Fibroblast of skin of right quadriceps (primary cell): ENCODE results near the gene NECTIN1.

Source experiments
- DNase-seq: peaks from one replicate; pipeline ENCODE4 v3.0.0-alpha.2; 2013

NECTIN1 gene

DNA sequence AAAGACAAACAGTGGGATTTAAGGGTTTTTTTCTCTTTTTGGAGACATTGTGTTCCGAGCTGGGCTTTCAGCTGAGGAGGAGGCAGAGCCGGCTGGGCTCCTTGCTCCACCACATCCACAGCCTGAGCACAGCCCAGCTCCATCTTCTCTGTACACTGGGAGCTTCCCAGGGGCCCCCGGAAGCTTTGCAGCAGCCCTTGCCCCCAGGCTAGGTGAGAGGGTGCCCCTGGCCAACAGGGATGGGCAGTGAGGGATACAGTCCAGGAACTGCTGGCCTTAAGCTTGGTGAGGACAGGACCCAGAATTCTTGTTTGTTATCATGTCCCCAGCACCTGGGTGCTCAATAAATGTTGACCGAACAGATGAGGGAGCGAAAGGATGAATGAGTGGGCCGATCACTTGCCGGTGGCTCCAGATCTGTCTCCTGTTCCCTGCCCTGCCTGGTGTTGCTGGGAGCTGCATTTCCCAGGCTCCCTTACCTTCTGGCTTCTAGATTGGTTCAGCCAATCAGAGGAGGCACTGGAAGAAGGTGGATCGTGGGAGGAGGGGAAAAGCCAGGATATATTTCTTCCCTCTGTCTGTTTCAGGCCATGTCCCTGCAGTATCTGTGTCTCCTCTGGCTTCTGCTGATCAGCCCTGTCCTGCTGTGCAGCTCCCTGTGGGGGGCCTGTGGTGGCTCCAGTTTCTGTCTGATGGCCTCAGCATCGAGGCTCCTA lies 26.5 kb upstream of the NECTIN1 start:
- no peak for DNase-seq

DNA sequence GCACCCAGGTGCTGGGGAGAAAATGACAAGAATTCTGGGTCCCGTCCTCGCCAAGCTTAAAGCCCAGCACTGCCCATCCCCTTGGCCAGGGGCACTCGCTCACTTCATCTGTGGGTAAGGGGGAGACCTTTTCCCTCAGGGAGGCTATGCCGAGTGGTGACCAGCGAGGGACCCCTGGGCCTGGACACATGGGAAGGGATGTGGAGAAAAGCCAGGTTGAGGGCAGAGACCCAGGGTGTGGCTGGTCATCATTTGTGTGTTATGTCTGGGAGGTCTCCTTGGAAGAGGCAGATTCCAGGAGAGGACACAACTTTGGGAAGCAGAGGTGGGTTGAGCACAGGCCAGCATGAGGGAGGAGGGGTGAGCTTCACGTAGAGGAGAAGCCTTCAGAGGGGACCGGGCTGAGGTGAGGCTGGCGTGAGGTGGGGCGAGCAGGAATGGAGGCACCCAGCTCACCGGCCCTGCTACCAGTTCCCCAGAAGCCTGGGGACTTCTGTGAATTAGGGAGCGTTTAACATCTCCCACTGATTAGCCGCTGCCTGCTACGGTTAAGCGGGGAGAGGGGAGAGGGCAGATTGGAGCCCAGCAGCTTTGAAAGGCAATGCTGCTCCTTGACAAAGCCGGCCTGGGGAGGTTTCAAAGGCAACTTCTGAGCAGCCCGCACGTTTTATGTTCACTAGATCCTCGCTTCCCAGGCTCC lies 25.8 kb upstream of the NECTIN1 start:
- no peak for DNase-seq

DNA sequence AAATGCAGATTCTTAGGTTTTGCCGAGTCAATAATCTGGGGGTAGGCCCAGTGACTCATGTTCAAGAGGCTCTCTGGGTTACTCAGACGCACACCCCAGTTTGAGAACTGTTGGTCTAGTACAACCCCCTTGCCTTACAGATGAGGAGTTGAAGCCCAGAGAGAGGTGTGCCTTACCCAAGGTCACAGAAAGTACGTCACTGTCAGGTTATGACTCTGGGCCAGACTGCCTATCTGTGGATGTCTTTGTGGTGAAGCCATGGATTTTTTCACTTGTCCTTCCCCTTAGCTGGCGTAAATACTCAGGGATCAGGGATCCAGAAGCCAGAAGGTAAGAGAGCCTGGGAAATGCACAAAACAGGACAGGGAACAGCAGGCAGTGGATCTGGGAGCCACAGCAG lies 25.2 kb upstream of the NECTIN1 start:
- DNase-seq = no peak

DNA sequence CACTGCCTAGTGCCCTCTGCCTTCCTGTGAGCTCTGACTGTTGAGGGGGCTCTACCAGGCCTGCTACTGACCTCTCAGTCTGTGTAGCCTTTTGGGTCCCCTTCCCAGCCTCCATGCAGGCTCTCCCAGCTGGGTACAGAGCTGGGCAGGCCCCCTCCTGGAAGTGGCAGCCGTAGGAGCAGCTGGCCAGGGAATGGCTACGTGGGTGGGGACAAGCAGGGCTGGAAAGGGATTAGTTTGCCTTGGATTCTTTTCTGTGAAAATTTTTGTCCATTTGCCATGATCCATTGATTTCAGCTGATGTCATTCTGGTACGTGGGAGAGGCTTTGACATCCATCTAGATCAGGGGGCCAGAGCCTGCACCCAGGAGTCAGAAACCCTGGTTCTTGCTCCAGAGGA lies 23.9 kb upstream of the NECTIN1 start:
- no peak for DNase-seq

DNA sequence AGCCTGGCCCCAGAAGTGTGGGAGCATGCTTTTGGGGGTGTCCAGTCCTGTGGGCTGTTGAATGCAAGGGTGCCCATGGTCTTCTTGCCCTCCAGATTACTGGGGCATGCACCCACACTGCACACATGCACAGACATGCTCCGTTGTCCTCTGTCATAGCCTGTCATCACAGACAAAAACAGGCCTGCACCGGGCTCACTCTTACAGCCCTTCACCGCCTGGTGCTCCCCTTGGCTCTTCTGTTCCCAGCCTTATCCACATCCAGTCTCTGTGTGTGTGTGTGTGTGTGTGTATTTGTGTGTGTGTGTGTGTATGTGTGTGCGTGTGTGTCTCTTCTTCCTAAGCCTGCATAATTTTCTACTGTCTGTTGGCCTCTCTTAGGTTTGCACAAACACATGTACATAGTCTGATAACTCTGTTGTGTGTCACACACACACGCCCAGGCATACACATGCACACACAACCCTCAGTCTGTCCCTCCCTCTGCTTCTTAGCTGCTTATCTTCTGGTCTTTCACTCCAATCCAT lies 23.4 kb upstream of the NECTIN1 start:
- no peak for DNase-seq

DNA sequence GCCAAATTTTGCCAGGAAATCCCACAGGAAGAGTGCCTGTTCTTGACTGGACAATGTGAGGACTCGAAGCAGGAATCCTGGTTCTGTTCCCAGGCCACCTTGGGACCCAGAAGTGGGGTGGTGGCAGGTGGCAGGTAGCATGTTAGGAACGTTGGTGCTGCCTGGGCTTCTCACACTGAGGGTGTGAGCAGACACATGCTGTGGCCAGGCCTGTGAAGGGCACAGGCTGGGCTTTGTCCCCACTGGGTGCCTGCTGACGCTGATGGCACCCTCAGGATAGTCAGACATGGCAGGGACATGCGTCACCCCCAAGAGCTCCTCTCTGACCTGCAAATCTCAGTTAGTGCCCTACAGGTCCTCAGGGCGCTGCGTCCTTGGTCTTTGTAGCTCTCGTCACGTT lies 21.1 kb upstream of the NECTIN1 start:
- no peak for DNase-seq

DNA sequence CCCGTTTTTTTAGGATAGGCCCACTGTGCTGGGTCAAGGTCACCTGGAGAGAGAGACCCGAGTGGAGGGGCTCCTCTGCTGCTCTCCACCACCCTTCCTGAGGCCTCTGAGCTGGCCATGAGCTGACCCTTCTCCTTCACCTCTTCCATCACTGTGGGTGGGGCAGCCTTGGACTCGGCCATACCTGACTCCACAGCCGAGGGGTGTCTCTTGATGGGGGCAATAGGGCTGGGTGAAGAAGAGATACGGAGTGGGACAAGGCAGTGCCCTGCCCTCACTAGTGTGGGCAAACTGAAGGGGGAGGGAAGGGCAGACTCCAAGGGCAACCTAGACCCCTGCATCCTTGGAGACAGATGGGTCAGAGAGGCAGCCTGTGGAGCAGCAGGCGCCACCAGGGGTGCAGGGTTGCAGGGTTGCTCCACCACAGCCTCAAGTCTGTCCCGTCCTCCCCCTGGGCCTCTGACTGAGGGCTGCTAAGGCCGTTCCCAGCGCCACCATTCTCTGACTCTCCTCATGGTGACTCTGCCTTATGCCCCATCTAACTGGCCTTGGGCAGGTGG lies 20.1 kb upstream of the NECTIN1 start:
- DNase-seq = no peak

DNA sequence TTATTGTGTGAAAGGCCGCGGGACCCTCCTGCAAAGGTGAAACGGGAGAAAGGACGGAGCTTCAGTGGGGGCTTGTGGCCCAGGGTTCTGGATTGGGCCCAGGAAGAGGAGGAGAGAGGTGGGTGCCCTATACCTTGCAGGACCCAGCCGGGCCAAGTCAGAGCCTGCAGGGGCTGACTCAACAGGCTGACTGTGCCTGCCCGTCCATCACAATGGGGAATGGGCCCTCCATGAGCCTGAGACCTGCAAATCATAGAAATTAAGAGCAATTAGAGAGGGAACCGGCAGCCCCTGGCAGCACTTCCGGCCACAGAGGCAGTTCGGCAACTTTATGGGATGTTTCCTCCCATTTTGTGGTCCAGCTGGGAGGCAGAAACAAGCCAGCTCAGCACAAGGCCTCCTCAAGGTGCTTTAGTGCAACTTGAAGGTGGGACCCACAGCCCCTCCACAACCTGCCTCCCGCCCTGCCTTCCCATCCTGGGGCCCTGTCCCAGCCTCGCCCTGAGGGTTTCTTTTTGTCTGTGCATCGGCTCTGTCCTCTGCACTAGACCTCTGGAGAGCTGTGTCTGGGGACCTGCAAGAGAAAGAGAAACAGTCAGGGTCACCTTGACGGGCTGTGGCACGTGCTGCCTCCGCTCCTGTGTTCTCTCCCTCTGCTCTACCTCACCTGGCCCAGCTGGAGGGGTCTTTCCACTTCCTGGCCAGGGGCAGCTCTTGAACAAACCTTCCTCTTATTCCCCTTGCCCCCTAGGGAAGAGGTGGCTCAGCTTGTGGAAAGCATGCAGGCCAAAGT lies 19.1 kb upstream of the NECTIN1 start:
- no peak for DNase-seq

DNA sequence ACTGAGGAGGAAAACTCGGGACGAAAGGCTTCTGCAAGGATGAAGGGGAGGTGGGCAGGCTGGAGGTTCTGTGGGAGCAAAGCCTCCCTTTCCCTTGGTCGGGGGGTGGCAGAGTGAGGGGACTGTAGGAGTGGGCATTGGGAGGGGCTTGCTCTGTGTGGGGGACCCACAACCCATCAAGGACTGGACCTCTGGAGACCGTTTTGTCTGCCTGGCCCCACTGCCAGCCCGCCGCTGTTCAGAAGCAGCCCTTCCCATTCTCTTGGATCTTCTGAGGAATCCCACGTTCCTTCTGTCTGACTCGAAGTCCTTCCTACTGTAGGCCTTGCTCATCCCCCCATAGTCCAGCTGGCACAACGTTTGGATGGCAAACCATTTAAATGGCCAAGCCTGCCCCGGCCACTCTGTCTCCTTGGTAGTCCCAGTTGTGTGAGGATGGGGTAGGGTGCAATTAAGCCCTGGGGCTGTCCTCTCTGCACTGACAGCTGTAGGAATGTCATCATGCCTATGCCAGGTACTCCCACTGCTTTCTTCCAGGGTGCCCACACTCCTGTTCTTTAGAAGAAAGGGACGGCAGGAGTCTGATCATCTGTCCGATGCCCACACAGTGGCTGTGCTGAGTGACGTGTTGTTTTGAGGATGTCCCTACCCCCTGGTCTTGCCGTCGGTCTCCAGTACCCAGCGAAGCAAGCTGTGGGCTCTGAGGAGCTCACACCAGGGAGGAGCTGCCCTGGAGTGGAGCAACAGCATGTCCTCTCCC lies 17.0 kb upstream of the NECTIN1 start:
- DNase-seq = no peak

DNA sequence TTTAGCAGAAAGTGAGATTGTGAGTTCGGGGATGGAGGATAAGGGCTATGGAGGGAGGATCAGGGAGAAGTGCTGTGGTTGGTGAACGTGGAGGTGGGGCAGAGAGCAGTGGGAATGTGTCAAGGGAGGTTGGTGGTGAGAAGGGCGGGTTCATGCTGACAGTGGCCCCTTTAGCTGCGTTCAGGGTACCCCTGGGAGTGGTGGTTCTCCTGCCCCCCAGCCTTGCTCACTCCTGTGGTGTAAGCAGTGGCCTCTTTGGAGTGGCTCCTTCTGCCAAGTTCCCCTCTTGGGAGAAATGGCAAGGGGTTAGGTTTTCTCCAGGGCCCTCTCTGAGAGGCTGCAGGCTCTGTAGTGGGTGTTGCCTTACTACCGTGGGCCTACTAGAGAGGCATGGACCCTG lies 16.1 kb upstream of the NECTIN1 start:
- DNase-seq = no peak

DNA sequence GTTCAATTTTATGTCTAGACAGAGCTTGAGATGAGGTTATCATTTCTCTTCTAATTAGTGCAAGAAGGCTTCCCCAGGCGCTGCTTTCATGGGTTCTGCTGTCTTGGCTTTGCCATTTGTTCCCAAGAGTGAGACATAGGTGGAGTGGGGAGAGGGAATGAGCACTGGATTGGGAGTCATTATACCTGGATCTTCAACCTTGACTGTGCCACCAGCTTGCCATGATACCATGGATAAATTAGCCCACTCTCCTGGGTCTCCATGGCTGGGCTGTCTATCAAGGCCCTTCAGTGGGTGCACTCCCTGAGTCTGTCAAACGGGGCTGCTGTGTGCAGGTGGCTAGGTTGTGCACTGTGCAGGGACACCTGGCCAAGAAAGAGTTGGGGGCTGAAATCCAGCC lies 15.6 kb upstream of the NECTIN1 start:
- no peak for DNase-seq

DNA sequence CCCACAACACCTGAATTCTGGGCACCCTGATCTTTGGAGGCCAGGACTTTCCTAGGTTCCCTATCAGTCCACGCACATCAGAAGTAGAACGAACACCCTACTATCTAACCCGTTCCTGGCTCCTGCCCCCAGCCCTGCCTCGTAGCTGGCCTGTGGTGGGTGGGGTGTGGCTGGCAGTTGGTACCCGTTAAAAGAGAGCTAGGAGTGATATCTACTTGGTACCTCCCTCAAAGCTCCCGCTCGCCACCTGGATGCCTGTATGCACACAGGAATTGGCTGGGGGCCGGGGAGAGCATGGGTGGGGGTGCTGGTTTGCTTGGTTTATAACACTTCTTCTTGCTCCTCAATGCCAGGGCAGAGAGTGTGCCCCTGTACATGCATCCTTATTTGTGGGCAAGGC lies 14.0 kb upstream of the NECTIN1 start:
- DNase-seq = no peak

DNA sequence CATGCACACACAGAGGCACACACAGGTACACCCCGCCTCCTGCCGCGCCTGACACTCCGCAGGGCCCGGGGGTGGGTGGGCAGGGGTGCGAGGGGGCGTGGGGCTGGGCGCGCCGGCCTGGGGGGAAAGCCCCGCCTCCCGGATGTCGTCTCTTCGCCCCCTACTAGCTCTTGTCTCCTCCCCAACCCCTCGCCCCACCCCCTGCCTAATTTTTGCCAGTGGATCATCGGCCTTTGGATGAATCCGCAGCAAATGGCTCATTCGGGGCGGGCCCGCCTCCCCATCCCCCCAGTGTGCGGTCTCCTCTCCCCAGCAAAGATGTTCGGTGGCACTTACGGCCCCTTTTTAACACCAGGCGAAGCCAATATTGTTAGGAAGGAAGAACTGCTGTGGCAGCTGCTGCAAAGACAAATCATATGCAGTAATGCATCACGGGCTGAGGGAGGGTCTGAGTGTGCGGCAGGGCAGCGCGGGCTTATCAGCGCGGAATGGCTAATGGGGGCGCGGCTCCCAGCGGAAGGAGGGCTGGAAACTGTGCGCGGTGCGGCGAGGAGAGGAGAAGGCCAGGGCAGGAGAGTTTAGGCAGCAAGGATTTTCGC lies 13.4 kb upstream of the NECTIN1 start:
- DNase-seq = peak; percentile 48

DNA sequence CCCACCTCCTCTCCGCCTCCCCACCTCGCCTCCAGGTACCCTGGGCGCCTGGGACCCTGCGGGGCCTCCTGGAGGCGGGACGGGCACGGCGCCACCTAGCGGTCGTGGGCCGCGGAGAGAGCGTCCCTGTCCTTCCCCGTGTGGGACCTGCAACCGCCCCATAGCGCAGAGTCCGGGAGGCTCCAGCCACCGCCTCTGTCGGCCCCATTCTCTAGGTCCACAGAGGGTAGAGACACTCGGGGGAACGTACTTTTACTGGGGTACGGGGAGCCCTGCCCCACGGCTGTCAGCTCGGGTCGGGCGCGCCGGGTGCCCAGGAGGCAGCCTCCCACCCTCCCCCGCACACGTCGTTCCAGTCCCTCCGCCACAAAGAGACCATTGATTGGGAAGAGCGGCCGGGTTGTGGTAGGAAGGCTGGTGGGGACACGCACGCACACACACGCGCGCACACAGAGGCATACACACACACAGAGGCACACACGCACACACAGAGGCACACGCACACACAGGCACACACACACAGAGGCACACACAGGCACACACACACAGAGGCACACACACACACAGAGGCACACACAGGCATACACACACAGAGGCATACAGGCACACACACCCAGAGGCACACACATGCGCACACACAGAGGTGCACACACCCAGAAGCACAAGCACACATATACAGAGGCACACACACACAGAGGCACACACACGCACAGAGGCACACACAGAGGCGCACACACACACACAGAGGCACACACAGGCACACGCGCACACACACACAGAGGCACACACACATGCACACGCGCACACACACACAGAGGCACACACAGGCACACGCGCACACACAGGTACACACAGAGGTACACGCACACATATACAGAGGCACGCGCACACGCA lies 12.6 kb upstream of the NECTIN1 start:
- no peak for DNase-seq

DNA sequence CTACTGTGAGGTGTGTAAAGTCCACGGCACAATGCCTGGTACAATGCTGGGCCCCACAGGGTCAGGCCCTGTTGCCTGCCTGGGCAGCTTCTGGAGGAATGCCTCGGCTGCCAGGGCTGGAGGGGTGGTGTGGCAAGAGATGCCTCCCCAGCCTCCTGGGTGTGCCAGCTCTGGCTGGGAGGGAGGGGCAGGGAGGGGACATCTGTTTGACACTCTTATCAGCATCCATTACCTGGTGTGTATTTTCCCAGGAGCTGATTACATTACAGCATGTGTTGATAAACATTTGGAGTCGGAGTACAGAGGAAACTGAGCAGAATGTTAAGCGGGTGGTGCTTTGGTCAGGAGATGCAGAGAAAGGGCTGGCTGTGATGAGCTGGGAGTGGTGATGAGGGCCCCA lies 11.0 kb upstream of the NECTIN1 start:
- no peak for DNase-seq

DNA sequence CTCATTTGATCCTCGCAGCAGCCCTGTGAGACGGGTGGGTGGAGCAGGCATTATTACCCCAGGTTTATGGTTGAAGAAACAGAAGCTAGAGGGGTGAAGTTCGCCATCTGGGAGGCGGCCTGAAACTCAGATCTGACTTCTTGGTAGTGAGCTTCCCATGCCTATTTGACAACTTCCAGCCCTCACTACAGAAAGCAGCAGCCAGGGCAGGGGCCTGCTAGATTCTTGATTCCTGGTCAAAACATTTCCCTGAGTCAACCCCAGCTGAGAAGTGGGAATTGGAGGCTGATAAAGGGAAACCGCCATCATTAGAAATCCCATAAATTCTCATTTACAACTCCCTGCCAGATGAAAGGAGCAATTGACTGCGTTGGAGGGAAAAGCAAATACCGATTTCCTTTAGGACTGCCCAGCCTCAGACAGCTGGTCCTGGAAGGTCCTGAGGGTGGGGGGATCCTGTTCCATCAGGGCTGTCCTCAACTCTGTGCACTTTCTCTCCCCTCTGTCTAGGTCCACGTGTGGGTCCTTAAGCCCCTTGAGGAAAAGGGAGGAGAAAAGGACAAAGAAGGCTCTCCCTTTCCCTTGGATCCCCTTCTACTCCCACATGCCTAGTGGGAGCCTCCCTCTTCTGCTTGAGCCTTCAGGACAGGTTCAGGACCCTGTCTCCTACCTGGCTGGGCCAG lies 10.2 kb upstream of the NECTIN1 start:
- DNase-seq = peak; percentile 23

DNA sequence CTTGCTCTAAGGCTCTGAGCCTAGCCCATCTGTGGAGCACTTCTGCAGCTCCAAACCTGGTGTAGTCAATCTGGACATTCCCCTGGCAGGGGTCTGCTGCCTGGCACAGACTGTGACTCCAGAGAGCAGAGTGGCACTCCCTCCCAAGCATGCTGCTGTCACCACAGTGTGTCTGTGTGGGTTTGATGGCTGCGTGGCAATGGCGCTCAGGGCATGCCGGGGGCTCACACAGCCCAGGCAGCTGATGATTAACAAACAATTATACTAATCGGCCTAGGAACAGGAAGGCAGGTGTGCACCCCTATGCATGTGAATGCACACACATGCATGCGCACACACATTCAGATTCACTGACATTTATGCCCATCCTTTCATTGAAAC lies 9.0 kb upstream of the NECTIN1 start:
- DNase-seq = no peak

DNA sequence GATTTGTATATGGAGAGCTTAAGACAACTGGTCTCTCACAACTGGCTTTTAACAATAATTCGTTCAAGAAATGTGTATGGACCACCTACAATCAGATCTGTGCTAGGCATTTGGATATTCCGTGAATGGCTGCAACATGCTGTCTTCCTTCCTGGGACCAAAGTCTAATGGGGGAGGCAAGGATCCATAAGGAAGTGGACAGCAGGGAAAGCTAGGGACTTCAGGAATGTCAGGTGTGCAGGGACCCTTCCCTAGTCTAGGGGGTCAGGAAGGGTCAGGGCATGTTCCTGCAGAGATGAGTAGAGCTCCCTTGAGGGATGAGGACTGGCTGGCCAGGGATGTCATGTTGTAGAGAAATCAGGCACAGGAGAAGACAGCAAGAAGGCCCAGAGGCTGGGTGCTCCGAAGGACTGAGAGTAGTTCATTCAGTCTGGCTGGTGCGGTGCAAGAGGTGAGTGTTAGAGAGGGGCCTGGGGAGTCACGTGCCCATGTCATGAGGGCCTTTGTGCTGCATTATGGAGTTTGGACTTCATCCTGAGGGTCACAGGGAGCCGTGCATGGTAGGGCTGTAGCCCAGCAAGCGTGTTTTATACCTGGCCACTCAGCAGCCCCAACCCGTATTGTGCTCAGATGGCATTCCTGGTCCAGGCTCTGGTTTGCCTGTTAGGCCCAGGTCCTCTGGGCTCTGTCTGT lies 8.5 kb upstream of the NECTIN1 start:
- no peak for DNase-seq

DNA sequence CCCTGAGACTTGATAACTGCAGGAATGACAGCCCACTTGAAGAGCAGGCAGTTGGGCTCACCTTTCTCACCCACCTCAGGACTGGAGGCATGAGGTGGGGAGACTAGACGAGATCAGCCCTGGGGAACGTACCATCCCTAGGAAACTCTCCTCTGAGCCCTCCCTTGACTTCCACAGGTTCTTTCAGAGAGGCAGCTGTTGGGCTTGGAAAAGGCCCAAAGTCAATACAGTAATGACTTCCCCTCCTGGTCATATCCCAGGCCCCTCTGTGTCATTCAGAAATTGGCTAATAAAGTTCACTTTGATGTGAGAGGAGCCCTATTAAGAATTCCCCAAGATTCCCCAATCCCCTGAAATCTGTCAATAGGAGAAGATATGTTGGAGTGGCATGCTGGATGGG lies 5.8 kb upstream of the NECTIN1 start:
- no peak for DNase-seq

DNA sequence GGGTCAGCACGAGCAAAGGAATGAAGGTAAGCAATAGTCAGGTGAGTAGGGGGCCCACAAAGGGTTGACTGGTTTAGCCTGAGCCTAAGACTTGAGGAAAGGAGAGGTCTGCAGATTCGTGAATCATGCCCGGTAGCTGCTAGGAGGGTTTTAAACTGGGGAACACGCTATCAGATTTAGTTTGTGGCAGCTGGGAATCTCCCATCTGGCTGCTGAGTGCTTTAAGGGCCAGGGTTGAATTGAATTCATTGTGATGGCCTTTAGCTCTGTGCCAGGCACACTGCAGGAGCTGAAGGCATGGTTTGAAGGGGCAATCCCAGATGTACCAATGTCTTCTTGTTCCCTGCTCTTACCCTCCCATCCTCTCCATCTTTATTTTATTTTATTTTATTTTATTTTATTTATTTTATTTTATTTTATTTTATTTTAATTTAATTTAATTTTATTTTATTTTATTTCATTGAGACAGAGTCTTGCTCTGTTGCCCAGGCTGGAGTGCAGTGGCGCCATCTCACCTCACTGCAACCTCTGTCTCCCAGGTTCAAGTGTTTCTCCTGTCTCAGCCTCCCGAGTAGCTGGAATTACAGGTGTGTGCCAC lies 1.9 kb upstream of the NECTIN1 start:
- no peak for DNase-seq
